Amygdala (tissue), 56 donors: ENCODE measurements around the gene GUK1.
A peak's percentile ranks its signal among the peaks of the same experiment; 100 is the strongest.

Experiments used
- DNase-seq, 56 donors: peaks; one replicate each; lab custom pipeline; 2025; lab: John Stamatoyannopoulos, UW

The GUK1 gene, protein sequence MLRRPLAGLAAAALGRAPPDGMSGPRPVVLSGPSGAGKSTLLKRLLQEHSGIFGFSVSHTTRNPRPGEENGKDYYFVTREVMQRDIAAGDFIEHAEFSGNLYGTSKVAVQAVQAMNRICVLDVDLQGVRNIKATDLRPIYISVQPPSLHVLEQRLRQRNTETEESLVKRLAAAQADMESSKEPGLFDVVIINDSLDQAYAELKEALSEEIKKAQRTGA

DNA sequence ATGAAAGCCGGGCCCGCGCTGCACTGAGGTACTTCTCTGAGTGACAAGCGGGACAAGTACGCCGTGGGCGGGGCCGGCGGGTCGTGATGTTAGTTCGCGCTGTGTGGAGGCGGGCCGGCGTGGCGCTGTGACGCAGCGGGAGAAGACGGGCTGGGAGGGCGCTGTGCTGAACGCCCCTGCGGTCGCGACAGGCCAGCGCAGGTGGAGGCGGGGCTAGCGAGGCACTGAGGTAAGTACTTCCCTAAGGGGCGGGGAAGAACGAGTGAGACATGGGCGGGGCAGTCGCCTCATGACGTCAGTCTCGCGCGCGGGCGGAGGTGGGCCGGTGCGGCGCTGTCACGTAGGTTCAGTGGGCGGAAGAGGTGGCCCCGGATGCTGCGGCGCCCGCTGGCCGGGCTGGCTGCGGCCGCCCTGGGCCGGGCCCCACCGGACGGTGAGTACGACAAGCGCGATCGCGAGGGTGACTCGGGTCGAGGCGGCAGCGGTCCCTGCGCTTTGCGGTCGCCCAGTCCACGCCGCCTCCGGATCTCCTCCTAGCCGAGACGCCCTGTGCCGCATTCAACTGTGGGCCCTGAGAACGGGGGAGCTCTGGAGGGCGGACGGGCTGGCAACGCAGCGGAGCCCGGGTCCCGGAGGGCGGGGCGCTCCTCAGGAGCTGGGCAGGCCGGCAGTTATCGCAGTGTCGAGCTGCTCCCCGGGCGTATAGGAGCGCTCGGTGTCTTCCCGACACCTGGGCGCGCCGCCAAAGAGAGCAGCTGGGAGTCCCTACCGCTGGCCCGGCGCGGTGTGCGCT lies at the start of gene GUK1:
TSS of gene GUK1 (plus strand) at position 349 of the 793 bp plus-strand sequence. CDS start at position 373, 24 bp downstream.
- peak; percentile 59 to 100 (median 97) for DNase-seq

DNA sequence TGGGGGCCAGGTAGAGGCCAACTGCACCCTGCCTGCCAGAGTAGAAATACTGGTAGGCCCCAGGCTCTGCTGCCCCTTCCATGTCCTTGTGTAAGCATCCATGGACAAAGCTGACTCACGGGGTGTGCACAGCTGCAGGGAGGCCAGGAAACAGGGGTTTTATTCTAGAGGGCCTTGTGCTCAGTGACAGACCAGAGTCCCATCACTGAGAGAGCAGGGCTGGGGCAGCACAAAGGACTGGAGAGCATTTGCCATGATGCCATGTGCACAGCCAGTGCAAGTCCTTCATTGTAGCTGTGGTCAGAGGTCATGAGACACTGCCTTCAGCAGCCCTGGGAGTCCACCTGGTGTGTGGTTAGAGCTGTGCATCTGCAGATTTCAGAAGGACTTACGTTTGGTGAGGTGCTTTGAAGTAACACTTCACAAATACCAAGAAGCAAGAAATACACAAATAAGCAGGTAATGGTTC lies 49.4 kb upstream of the GUK1 start:
- DNase-seq = peak in 3 of 56 donors; percentile 24 to 48 (median 24)

DNA sequence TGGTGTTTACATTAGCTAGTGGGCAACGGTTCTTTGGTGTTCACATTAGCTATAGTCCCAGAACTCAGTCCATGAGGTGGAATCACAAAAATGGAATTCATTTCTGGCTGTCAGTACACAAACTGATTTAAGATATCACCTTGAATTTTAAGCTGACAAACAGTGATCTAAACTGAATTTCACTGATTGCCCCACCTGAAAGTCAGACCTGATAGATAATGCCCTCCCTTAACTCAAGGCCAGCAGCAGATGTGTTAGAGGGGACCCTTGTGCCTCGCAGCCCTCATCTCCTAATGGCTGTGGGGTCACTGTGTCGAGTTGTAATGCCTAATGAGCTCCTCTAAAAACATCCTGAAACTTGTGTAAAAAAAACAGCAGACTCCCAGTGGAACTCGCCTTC lies 49.0 kb upstream of the GUK1 start:
- DNase-seq = no peak

GRCh38 chr1:228092342-228093049 lies 47.6 kb upstream of the GUK1 start:
- DNase-seq = no peak

- DNase-seq = no peak
Observed at GRCh38 chr1:228093050-228093906, 46.8 kb upstream of the GUK1 start.

- DNase-seq = no peak
Observed at GRCh38 chr1:228094432-228095016, 45.6 kb upstream of the GUK1 start.

DNA sequence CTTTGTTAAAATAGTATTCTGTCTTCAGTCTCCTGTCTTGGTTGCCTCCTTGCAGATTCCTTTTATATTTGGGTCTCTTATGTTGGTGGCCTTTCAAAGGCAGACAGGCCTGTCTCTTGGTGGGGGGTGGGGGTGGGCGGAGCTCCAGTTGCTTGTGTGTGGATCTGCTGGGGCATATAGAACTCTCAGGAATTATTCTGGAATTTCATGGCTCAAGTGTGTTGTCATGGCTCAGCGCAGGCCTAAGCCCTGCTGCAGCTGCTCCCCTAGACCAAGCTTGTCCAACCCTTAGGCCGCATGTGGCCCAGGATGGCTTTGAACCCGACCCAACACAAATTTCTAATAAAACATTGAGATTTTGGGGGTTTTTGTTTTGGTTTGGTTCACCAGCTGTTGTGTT lies 44.9 kb upstream of the GUK1 start:
- no peak for DNase-seq

GRCh38 chr1:228095938-228096337 lies 44.1 kb upstream of the GUK1 start:
- no peak for DNase-seq

GRCh38 chr1:228096416-228097332 lies 43.4 kb upstream of the GUK1 start:
- no peak for DNase-seq

GRCh38 chr1:228097333-228098081 lies 42.6 kb upstream of the GUK1 start:
- DNase-seq = no peak

DNA sequence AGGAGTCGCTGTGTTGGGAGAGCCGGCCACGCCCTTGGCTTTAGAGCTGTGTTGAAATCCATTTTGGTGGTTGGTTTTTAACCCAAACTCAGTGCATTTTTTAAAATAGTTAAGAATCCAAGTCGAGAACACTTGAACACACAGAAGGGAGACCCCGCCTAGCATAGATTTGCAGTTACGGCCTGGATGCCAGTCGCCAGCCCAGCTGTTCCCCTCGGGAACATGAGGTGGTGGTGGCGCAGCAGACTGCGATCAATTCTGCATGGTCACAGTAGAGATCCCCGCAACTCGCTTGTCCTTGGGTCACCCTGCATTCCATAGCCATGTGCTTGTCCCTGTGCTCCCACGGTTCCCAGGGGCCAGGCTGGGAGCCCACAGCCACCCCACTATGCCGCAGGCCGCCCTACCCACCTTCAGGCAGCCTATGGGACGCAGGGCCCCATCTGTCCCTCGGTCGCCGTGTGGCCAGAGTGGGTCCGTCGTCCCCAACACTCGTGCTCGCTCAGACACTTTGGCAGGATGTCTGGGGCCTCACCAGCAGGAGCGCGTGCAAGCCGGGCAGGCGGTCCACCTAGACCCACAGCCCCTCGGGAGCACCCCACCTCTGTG lies 41.7 kb upstream of the GUK1 start:
- DNase-seq = no peak

DNA sequence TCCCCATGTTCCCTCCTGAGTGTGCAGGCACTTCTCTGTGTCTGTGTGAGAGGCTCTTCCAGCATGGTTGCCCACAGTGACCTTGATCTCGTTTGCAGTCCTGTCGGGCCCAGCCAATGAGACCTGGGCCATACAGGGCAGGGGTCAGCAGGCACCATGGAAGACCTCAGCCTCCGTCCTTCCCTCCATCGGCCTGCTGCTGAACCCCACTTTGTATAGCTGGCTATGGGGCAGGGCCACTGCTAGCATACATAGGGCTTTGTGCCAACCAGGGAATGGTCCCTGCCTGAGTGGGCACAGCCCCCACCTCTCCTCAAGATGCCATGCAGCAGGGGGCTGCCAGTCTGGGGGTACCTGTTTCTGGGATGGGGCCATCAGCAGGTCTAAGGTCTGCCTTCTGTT lies 40.7 kb upstream of the GUK1 start:
- DNase-seq = no peak

DNA sequence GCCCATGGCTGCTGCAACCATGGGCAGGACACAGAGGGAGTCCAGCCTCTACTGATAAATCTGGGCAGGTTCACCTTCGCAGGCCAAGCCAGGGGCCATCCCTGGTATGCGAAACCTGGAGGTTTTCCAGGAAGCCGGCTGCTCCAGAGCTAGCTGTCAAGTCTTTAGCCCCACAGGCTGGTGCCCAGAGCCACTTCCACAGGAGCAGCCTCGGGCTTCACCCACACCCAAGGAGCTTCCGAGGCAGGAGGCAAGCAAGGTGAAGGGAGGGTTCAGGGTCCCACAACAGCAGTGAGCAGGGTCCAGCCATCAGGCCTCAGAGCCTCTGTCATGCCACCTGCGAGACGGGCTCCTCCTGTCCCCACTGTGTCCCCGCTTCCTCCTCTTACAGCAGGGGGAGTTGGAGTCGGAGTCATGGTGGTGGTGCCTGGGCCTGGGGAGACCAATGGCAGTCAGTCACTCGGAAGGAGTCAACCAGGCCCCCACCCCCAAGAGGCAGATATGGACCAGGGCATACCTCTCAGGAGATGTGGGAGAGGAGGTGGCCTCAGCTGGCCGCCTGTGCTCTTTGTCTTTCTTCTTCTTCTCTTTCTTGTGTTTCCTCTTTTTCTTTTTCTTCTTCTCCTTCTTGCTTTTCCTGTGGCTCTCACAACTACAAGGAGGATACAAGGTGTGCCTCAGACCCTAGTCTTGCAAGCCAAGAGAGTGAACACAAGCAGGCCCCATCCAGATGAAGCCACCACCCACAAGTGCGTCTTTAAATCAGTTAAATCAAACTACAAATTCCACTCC lies 39.1 kb upstream of the GUK1 start:
- DNase-seq = no peak

- no peak for DNase-seq
Observed at GRCh38 chr1:228101614-228101993, 38.5 kb upstream of the GUK1 start.

DNA sequence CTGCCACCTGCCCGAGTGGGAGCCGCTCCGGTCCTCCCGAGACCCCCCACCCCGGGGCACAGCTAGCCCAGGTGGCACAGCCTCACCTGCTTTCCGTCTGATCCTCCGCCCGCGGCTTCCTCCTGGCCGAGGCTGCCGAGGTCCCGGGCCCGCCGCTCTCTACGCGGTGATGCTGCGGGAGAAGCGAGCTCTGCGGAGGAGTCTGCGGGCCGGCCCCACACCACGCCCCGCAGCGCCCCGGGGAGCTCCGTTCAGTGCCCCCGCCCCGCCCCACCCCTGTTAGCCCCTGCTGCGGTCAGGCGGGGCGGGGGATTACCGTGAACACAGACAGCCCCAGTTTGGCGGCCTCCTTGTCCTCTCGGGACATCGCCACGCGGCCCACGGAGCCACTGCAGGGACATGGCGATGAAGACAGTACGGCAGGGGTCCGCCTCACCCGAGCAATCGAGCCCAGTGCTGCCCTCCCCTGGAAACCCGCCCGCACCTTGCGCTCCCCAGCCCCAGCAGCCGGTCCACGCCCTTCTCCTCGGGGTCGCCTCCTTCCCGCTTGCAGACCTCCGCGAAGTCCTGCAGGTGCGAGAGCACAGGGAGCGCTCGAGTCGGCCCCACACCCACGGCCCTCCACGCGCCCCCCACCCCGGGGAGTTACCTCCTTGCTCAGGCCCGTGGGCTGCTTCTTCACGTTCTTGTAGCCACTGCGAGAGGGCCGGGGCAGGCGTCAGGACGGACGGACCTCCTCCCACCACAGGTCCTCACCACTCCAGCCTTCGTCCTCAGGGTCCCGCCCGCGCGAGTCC lies 37.9 kb upstream of the GUK1 start:
- DNase-seq = peak in 1 of 56 donors; percentile 26
